ENCODE measurements around the gene NPAS2. TPM values are rescaled to one million over a fixed set of nuclear protein-coding genes. Genes with fewer than 3 reads are reported as not detected.

NPAS2 gene
- total RNA-seq, 2 donors from 2014 or later, result 33.9 to 38.3 TPM

DNA sequence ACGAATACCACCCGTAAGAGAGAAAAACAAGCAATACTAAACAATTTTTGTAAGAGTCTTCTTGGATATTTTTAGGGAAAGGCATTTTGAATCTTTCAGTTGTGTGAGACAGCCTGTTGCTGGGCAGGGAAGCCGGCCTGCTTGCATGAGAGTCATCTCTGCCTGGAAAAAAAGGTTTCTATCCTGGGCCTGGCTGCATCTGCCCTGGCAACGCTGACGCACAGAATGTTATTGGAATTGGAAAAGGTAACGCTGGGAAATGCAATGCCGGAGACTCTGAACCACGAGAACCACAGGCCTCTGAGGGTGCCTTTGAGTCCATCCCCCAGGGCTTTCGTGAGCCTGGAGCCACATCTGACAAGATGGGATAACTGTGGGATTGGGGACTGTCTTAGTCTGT, 17.9 kb upstream of the NPAS2 start:
- Histone ChIP-seq H3K4me1 (no peaks in the 10 kb centered on the region), H3K9ac (ENCODE audit: low read depth in 2 of 2, low read length in 2 of 2) (no peak overlapping the region), H3K27ac (no peak overlapping the region), H3K9me3 (no peaks in the 10 kb centered on the region), H3K4me3 (no peak overlapping the region), H3K27me3 (no peaks in the 10 kb centered on the region), H3K36me3 (no peaks in the 10 kb centered on the region)
- DNase-seq, result no peak
- intact Hi-C loops (cut with DNase I), result no loop called here
- TF ChIP-seq, protein P1, sequence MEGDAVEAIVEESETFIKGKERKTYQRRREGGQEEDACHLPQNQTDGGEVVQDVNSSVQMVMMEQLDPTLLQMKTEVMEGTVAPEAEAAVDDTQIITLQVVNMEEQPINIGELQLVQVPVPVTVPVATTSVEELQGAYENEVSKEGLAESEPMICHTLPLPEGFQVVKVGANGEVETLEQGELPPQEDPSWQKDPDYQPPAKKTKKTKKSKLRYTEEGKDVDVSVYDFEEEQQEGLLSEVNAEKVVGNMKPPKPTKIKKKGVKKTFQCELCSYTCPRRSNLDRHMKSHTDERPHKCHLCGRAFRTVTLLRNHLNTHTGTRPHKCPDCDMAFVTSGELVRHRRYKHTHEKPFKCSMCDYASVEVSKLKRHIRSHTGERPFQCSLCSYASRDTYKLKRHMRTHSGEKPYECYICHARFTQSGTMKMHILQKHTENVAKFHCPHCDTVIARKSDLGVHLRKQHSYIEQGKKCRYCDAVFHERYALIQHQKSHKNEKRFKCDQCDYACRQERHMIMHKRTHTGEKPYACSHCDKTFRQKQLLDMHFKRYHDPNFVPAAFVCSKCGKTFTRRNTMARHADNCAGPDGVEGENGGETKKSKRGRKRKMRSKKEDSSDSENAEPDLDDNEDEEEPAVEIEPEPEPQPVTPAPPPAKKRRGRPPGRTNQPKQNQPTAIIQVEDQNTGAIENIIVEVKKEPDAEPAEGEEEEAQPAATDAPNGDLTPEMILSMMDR (IDR thresholded peaks at IDR 0.05), result no peak

DNA sequence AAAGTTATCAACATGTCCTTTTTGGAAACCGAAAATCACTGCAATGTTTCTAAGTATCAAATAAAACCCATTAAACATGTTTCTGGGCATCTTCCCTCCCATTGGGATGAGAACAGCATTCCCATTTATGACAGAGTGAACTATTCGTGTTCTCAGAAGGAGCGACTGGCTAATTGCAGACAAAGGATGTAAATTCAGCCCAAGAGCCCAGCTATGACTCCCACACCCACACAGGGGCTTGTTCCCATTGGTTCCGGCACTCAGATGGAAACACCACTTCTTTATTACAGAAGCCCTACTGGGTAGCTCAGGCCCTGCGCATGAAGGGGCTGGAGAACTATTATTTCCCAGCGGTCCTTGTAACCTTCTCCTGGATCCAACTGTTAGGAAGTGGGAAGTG, 16.6 kb upstream of the NPAS2 start:
- Histone ChIP-seq H3K36me3 (no peaks in the 10 kb centered on the region), H3K9ac (ENCODE audit: low read depth in 2 of 2, low read length in 2 of 2) (no peak overlapping the region), H3K9me3 (no peaks in the 10 kb centered on the region), H3K27me3 (no peaks in the 10 kb centered on the region), H3K4me3 (no peak overlapping the region), H3K4me1 (no peaks in the 10 kb centered on the region), H3K27ac (no peak overlapping the region)
- no peak for DNase-seq
- TF ChIP-seq, protein P1 (IDR thresholded peaks at IDR 0.05), result no peak
- intact Hi-C loops (cut with DNase I), result no loop called here

DNA sequence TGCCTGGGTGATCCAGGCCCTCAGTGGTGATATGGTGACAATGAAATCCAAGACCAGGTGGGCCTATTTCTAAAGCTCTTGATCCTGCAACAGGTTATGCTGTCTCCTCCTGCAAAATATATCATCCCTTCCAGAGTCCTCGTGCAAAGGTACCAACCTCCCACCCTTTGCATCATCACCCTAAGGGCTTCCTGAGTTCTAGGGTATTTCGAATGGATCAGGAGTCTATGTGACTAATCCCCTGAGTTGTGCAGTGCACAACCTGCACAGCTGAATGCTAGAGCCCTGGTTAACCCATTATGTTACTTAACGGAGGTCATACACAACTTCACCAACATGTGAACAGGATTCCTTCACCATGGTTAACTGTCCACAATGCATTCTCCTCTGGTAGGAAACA, 13.4 kb upstream of the NPAS2 start:
- Histone ChIP-seq H3K9ac (ENCODE audit: low read depth in 2 of 2, low read length in 2 of 2) (no peak overlapping the region), H3K9me3 (no peaks in the 10 kb centered on the region), H3K27ac (no peak overlapping the region), H3K36me3 (no peaks in the 10 kb centered on the region), H3K4me3 (no peak overlapping the region), H3K4me1 (no peaks in the 10 kb centered on the region), H3K27me3 (no peaks in the 10 kb centered on the region)
- DNase-seq, result no peak
- TF ChIP-seq, protein P1 (IDR thresholded peaks at IDR 0.05), result no peak
- intact Hi-C loops (cut with DNase I), result no loop called here

DNA sequence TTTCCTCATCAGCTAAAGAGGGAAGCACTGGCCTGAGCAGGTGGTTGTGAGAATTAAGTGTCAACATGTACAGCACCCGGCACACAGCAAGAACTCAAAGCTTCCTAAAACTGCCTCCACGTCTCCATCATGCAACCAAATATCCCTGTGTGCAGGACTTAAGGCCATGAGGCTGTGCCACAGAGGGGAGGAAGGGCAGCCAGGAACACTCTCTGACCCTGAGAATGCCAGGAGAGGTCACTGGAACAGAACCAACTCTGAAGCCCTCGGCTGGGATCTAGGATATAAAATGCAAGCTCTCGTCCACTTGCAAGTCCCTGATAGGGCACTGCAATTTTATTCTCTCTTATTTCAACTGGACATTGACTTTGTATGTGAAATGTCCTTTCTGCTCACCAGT, 12.2 kb upstream of the NPAS2 start:
- Histone ChIP-seq H3K4me1 (no peaks in the 10 kb centered on the region), H3K9ac (ENCODE audit: low read depth in 2 of 2, low read length in 2 of 2) (no peak overlapping the region), H3K4me3 (no peak overlapping the region), H3K9me3 (no peaks in the 10 kb centered on the region), H3K27me3 (no peaks in the 10 kb centered on the region), H3K36me3 (no peaks in the 10 kb centered on the region), H3K27ac (no peak overlapping the region)
- no peak for DNase-seq
- intact Hi-C loops (cut with DNase I), result no loop called here
- TF ChIP-seq, protein P1 (IDR thresholded peaks at IDR 0.05), result no peak

DNA sequence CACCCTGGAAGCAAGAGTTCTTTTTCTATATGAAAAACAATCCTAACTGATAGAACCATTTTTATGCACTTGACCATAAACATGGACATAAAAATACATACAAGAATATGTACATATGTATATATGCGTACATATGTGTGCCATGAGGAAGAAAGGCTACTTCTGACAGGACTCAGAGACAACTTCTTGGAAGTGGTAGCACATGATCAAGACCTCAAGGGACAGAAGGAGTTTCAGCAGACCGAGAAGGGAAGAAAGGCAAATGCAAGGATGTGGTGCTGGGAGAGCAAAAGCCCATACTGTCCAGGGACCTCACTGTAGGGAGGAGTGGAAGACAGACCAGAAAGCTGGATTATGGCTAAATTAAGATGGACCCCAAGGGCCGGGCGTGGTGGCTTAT, 11.4 kb upstream of the NPAS2 start:
- Histone ChIP-seq H3K4me1 (no peaks in the 10 kb centered on the region), H3K9me3 (no peaks in the 10 kb centered on the region), H3K27me3 (no peaks in the 10 kb centered on the region), H3K9ac (ENCODE audit: low read depth in 2 of 2, low read length in 2 of 2) (no peak overlapping the region), H3K4me3 (no peak overlapping the region), H3K27ac (no peak overlapping the region), H3K36me3 (no peaks in the 10 kb centered on the region)
- TF ChIP-seq, protein P1 (IDR thresholded peaks at IDR 0.05), result no peak
- no peak for DNase-seq
- intact Hi-C loops (cut with DNase I), result no loop called here

DNA sequence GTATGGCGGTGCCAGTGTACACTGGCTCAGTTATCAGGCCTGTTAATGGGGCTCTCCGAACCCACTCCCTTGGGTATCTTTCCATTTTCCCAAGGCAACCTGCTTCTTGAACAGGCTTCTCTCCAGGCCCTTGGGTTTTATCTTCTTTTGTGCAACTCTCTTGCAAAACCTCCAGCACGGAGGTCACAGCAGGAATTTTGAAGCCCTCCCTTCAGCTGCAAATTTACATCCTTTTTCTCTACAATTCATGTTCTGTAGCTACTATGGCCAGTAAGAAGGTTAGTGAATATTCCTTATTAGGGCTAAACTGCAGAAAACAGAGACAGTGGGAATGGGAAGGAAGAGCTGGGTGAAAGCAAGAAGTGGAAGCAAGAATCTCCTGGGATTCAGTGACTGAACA, 10.4 kb upstream of the NPAS2 start:
- Histone ChIP-seq H3K9me3 (no peaks in the 10 kb centered on the region), H3K36me3 (no peaks in the 10 kb centered on the region), H3K27me3 (no peaks in the 10 kb centered on the region), H3K4me3 (no peak overlapping the region), H3K9ac (ENCODE audit: low read depth in 2 of 2, low read length in 2 of 2) (no peak overlapping the region), H3K4me1 (no peaks in the 10 kb centered on the region), H3K27ac (no peak overlapping the region)
- intact Hi-C loops (cut with DNase I), result no loop called here
- TF ChIP-seq, protein P1 (IDR thresholded peaks at IDR 0.05), result no peak
- no peak for DNase-seq
